HepG2 (cell line): Measurements from ENCODE around the gene OSBPL9. TPM values are rescaled to one million over a fixed set of nuclear protein-coding genes. Genes with fewer than 3 reads are reported as not detected.

ENCODE experiments used
- ATAC-seq: fragments of 200-7000 bp; cut with Tn5 transposase; 3 replicates; pipeline ENCODE4 v1.9.1; 2020; ENCODE audit warnings: mild to moderate bottlenecking, moderate library complexity
- BruUV-seq: library from RNA; stranded (reverse); fragments of 400-500 nt; replicated peaks from 2 replicates; lab custom pipeline; 2021; lab: Mats Ljungman, UMichigan
- CTCF ChIA-PET: fragments of 300-600 bp; formaldehyde crosslinking; extraction: SDS; loops from one replicate; lab custom pipeline; 2021; ENCODE audit warnings: low total read pairs, inconsistent platforms, low intra/inter-chr PET ratio; lab: Yijun Ruan, JAX
- POLR2A ChIA-PET: fragments of 350-600 bp; sonication (Branson Sonifier 250); formaldehyde crosslinking; loops from one replicate; lab custom pipeline; 2020; ENCODE audit warnings: antibody characterized with exemption, inconsistent platforms; lab: Yijun Ruan, JAX
- DNase-seq: peaks from one replicate; pipeline ENCODE4 v3.0.0-alpha.2; 2015; ENCODE audit warnings: low spot score
- FAIRE-seq: peaks from 3 replicates; lab custom pipeline; 2011; peaks lifted over from hg19 to GRCh38; lab: Jason Lieb, UNC
- H2AFZ ChIP-seq: one replicate; pipeline ENCODE4 v1.6.1; 2011; ENCODE audit warnings: low read length, inconsistent platforms
- H3K27ac ChIP-seq: fragments of 300-600 bp; 3 replicates; pipeline ENCODE4 v1.8.0; 2011; ENCODE audit warnings: mixed run types, mild to moderate bottlenecking, mixed read lengths, low read length, inconsistent platforms; ENCODE audit not compliant: insufficient read depth; ENCODE audit errors: extremely low read length
- H3K27me3 ChIP-seq, 2 experiments: fragments of 200-600 bp in 1 of 2; 2 replicates in 1 of 2; 3 replicates in 1 of 2; pipeline versions ENCODE4 v1.6.0 to v1.8.0; 2011; ENCODE audit warnings: low read length in 2 of 2, mild to moderate bottlenecking in 2 of 2, moderate library complexity in 2 of 2, inconsistent platforms in 1 of 2; ENCODE audit not compliant: insufficient read depth in 2 of 2, control insufficient read depth in 1 of 2
- H3K36me3 ChIP-seq, 2 experiments: fragments of 200-600 bp in 1 of 2; replicated peaks in 1 of 2; 2 replicates in 1 of 2; 3 replicates in 1 of 2; pipeline versions ENCODE4 v1.5.1 to v1.8.0; 2011; ENCODE audit warnings: low read length in 2 of 2, inconsistent platforms in 1 of 2; ENCODE audit not compliant: insufficient read depth in 2 of 2, control insufficient read depth in 1 of 2
- H3K4me1 ChIP-seq: 2 replicates; pipeline ENCODE4 v1.5.1; 2012; ENCODE audit warnings: low read length, inconsistent platforms; ENCODE audit not compliant: insufficient read depth
- H3K4me2 ChIP-seq: 2 replicates; pipeline ENCODE4 v1.6.0; 2011; ENCODE audit warnings: low read depth, low read length, inconsistent platforms
- H3K4me3 ChIP-seq, 3 experiments: fragments of 200-600 bp in 1 of 3; sonication (generic), shearing (Covaris generic) in 1 of 3; replicated peaks in 1 of 3; 2 replicates each; pipeline ENCODE4 v1.5.1; 2011 to 2016; ENCODE audit warnings: low read length in 3 of 3, inconsistent platforms in 2 of 3, low read depth in 2 of 3, mild to moderate bottlenecking in 2 of 3, control low read depth in 1 of 3, mixed read lengths in 1 of 3; ENCODE audit not compliant: insufficient read depth in 1 of 3
- H3K79me2 ChIP-seq: one replicate; pipeline ENCODE4 v1.6.1; 2011; ENCODE audit warnings: low read length, inconsistent platforms; ENCODE audit not compliant: insufficient read depth
- H3K9ac ChIP-seq: 2 replicates; pipeline ENCODE4 v1.6.0; 2011; ENCODE audit warnings: mild to moderate bottlenecking, low read depth, low read length, inconsistent platforms; ENCODE audit not compliant: insufficient read depth
- H3K9me3 ChIP-seq: 2 replicates; pipeline ENCODE4 v1.5.1; 2012; ENCODE audit warnings: mild to moderate bottlenecking, low read length
- H4K20me1 ChIP-seq: 2 replicates; pipeline ENCODE4 v1.6.0; 2011; ENCODE audit warnings: inconsistent platforms, mild to moderate bottlenecking, low read length, moderate library complexity; ENCODE audit not compliant: insufficient read depth
- AHR ChIP-seq: IDR thresholded peaks from 2 replicates; pipeline ENCODE4 v1.6.1; 2018; ENCODE audit warnings: missing genetic modification reagents, missing compliant biosample characterization
- DNMT1 ChIP-seq: sonication (generic); formaldehyde crosslinking; IDR thresholded peaks from 2 replicates; pipeline ENCODE4 v1.5.1; 2020; ENCODE audit warnings: mild to moderate bottlenecking, missing genetic modification reagents
- ELF1 ChIP-seq: sonication (generic); formaldehyde crosslinking; IDR thresholded peaks from 2 replicates; pipeline ENCODE4 v1.4.0; 2020; ENCODE audit warnings: missing genetic modification reagents
- KDM6A ChIP-seq: IDR thresholded peaks from 2 replicates; pipeline ENCODE4 v1.6.1; 2016; ENCODE audit warnings: low read depth
- KMT2B ChIP-seq: IDR thresholded peaks from 2 replicates; pipeline ENCODE4 v1.6.1; 2016; ENCODE audit warnings: missing genetic modification reagents, missing compliant biosample characterization
- LBX2 ChIP-seq: sonication (generic); formaldehyde crosslinking; IDR thresholded peaks from 2 replicates; pipeline ENCODE4 v1.5.0; 2020; ENCODE audit warnings: missing genetic modification reagents, mild to moderate bottlenecking, borderline replicate concordance
- NONO ChIP-seq, 2 experiments: fragments of 450-650 bp in 1 of 2; sonication (generic) in 1 of 2; formaldehyde crosslinking in 1 of 2; IDR thresholded peaks in 1 of 2; conservative IDR thresholded peaks in 1 of 2; 2 replicates each; pipeline versions ENCODE4 v1.6.1 to v1.8.0; 2017 to 2022; ENCODE audit warnings: mild to moderate bottlenecking in 1 of 2, missing genetic modification reagents in 1 of 2, moderate library complexity in 1 of 2
- POGZ ChIP-seq: sonication (generic); formaldehyde crosslinking; IDR thresholded peaks from 2 replicates; pipeline ENCODE4 v1.4.0; 2020; ENCODE audit warnings: mild to moderate bottlenecking, missing genetic modification reagents
- THAP7 ChIP-seq: sonication (generic); formaldehyde crosslinking; IDR thresholded peaks from 2 replicates; pipeline ENCODE4 v1.8.1; 2023; ENCODE audit warnings: mild to moderate bottlenecking, missing genetic modification reagents
- TOE1 ChIP-seq: sonication (generic); formaldehyde crosslinking; IDR thresholded peaks from 2 replicates; pipeline ENCODE4 v1.4.0; 2020; ENCODE audit warnings: mild to moderate bottlenecking, missing genetic modification reagents
- ZNF235 ChIP-seq: sonication (generic); formaldehyde crosslinking; IDR thresholded peaks from 2 replicates; pipeline ENCODE4 v1.8.1; 2023; ENCODE audit warnings: mild to moderate bottlenecking, missing genetic modification reagents, borderline replicate concordance
- ZNF276 ChIP-seq: sonication (generic); formaldehyde crosslinking; IDR thresholded peaks from 2 replicates; pipeline ENCODE4 v1.4.0; 2020; ENCODE audit warnings: mild to moderate bottlenecking, low read depth, missing genetic modification reagents
- ZNF3 ChIP-seq: IDR thresholded peaks from 2 replicates; pipeline ENCODE4 v1.7.0; 2017; ENCODE audit warnings: inconsistent platforms
- ZNF496 ChIP-seq: sonication (generic); formaldehyde crosslinking; IDR thresholded peaks from 2 replicates; pipeline ENCODE4 v1.8.1; 2023; ENCODE audit warnings: mild to moderate bottlenecking, moderate library complexity, missing genetic modification reagents; ENCODE audit not compliant: insufficient replicate concordance
- ZNF569 ChIP-seq: sonication (generic); formaldehyde crosslinking; IDR thresholded peaks from 2 replicates; pipeline ENCODE4 v1.5.0; 2020; ENCODE audit warnings: mild to moderate bottlenecking, missing genetic modification reagents, moderate library complexity, borderline replicate concordance
- ZNF850 ChIP-seq: sonication (generic); formaldehyde crosslinking; conservative IDR thresholded peaks from 2 replicates; pipeline ENCODE4 v1.9.0; 2021; ENCODE audit warnings: mild to moderate bottlenecking, missing genetic modification reagents
- ZZZ3 ChIP-seq: sonication (generic); formaldehyde crosslinking; IDR thresholded peaks from 2 replicates; pipeline ENCODE4 v1.4.0; 2020; ENCODE audit warnings: missing genetic modification reagents, mild to moderate bottlenecking, borderline replicate concordance
- in situ Hi-C: cut with HindIII; loops from 2 replicates; pipeline ENCODE4 v1.10.0; 2017; ENCODE audit warnings: low pct_unique_long_range_greater_than_20kb; ENCODE audit not compliant: extremely low pct_ligation_motif_present
- intact Hi-C: fragments of 100-400 bp; cut with micrococcal nuclease; formaldehyde crosslinking; loops from one replicate; pipeline ENCODE4 v1.10.0; 2022; ENCODE audit not compliant: unreplicated experiment
- polyA plus RNA-seq, 8 experiments: library from polyadenylated mRNA; depleted of rRNA in 3 of 8; stranded (reverse) in 7 of 8; unstranded in 1 of 8; fragments of >200 nt; fragmentation: Illumina TruSeq in 4 of 8; extraction: Trizol in 4 of 8; gene quantifications; 2 replicates each; pipeline versions ENCODE4 v1.2.1 to v1.2.3, GENCODE V29; 2011 to 2016; ENCODE audit warnings: low read depth in 4 of 8, missing spikeins in 1 of 8, mixed read lengths in 1 of 8; ENCODE audit not compliant: insufficient read depth in 1 of 8
- total RNA-seq, 5 experiments: library from RNA; depleted of rRNA; stranded (reverse); fragments of >200 nt; fragmentation: Illumina TruSeq; extraction: Trizol; gene quantifications; 2 replicates each; pipeline ENCODE4 v1.2.3, GENCODE V29; 2016; ENCODE audit warnings: low read depth in 1 of 5

Gene OSBPL9
- total and polyA plus RNA-seq, 2 of the 13 experiments (the other 11 are each of a cell fraction or from before 2014, with no cell fraction given): 83.6 to 142 TPM

DNA sequence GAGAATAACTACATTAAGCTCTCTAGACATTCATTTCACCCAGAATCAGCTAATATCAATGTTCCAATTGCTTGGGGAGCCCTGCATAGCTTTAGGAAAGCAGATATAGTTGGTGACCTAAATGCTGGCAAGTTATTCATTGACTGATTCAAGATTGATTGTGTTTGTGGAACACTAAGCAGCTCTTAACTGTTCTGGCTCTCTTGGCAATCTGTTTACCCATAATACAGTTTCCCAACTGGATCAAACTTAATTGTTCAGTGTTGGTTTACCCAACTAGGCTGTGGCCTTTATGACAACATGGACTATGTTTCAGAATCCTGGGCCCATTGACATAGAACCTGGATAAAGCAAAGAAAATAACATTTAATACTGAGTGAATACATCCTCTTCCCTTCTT lies 178.0 kb downstream of the OSBPL9 start:
- H3K4me1 ChIP-seq: no peaks in the 10 kb centered on the region
- no peak overlapping the region for H3K27ac ChIP-seq
- H4K20me1 ChIP-seq: no peaks in the 10 kb centered on the region
- H2AFZ ChIP-seq: no peak overlapping the region
- peaks cover 15 to 71% of the 10 kb centered on the region in 2 experiments for H3K36me3 ChIP-seq
- no peak overlapping the region for H3K4me3 ChIP-seq
- H3K79me2 ChIP-seq: no peaks in the 10 kb centered on the region
- ATAC-seq (no peak), FAIRE-seq (no peak), DNase-seq (no peak)
- no peak overlapping the region for H3K9ac ChIP-seq
- no TSS peak for BruUV-seq
- in situ Hi-C loops (no loop called here), intact Hi-C loops (no loop called here)
- no peaks in the 10 kb centered on the region for H3K9me3 ChIP-seq
- no peak for TF ChIP-seq DNMT1 (CRISPR knock-in tag)
- TF ChIP-seq ZNF850 (CRISPR knock-in tag): no peak
- TF ChIP-seq TOE1: no peak
- TF ChIP-seq AHR (CRISPR knock-in tag): no peak
- no peak for TF ChIP-seq ZNF235 (CRISPR knock-in tag)
- no peak for TF ChIP-seq ZNF276 (CRISPR knock-in tag)
- TF ChIP-seq POGZ: no peak
- TF ChIP-seq ZNF569 (CRISPR knock-in tag): no peak
- no peak for TF ChIP-seq ELF1 (CRISPR knock-in tag)
- no peak for TF ChIP-seq KMT2B (CRISPR knock-in tag)
- TF ChIP-seq ZNF496: no peak
- TF ChIP-seq NONO (IDR thresholded peaks at IDR 0.05): no peak
- TF ChIP-seq NONO (CRISPR knock-in tag; conservative IDR thresholded peaks at IDR 0.05): no peak
- no peak for TF ChIP-seq KDM6A (CRISPR knock-in tag)
- TF ChIP-seq THAP7: no peak
- TF ChIP-seq LBX2 (CRISPR knock-in tag): no peak
- no peak for TF ChIP-seq ZNF3 (CRISPR knock-in tag)
- TF ChIP-seq ZZZ3 (CRISPR knock-in tag): no peak
- CTCF ChIA-PET: no interaction called here
- no peak overlapping the region for H3K4me2 ChIP-seq
- H3K27me3 ChIP-seq: no peaks in the 10 kb centered on the region
- POLR2A ChIA-PET: no interaction called here
